ENCODE measurements around the gene MYL9. TPM values are rescaled to one million over a fixed set of nuclear protein-coding genes. Genes with fewer than 3 reads are reported as not detected.
"Not testable (repeated sequence)": the region's sequence is repeated elsewhere in the genome, so short reads cannot be mapped to it uniquely, and the experiment has no call there.

The MYL9 gene
- total RNA-seq, 3 donors from 2014 or later (not counting 1 experiment from before 2014, with no cell fraction given) = 2.7 to 13.5 (median 2.7) TPM

DNA sequence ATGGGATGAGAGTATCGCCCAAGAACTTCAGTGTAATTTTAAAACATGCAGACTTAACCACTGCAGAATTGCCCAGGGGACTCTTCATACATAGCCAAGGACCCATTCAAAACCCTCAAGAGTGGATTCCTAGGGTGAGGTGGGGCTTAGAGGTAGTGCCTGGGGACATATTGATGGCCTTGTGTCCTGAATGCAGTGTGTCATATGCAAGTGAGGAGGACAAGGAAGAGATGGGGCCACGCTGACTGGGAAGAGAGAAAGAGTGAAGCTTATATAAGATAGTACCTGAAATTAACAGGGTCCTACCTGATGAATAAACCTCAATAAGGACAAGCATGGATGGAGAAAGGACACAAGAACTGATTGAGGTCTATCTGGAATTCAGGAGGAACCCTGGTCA lies 13.9 kb downstream of the MYL9 start:
- Histone ChIP-seq H3K27me3 (ENCODE audit: control insufficient read depth, insufficient read depth, low read length) (no peaks in the 10 kb centered on the region), H3K4me3 (ENCODE audit: low read length) (no peak overlapping the region), H3K4me1 (ENCODE audit: control insufficient read depth, insufficient read depth, low read length) (peaks cover 6% of the 10 kb centered on the region), H3K27ac (ENCODE audit: low read length) (no peak overlapping the region), H3K9me3 (ENCODE audit: control insufficient read depth, insufficient read depth, low read length) (no peaks in the 10 kb centered on the region), H3K36me3 (ENCODE audit: control insufficient read depth, insufficient read depth, low read length) (no peaks in the 10 kb centered on the region)
- Mint-ChIP-seq H3K4me1 (peaks cover 0 to 9% of the 10 kb centered on the region in 2 donors), H3K9me3 (no peaks in the 10 kb centered on the region), H3K36me3 (no peaks in the 10 kb centered on the region), H3K27me3 (ENCODE audit: low read depth in 2 of 2) (no peaks in the 10 kb centered on the region), H3K27ac (no peak overlapping the region), H3K4me3 (no peak overlapping the region)
- 67% methylated on average over 1 of the region's 2 CpGs for WGBS (ENCODE audit: insufficient coverage)
- no peak for TF ChIP-seq CTCF (IDR thresholded peaks at IDR 0.05)
- no peak for ATAC-seq
- intact Hi-C loops (cut with micrococcal nuclease) = no loop called here
- DNase-seq = no peak

DNA sequence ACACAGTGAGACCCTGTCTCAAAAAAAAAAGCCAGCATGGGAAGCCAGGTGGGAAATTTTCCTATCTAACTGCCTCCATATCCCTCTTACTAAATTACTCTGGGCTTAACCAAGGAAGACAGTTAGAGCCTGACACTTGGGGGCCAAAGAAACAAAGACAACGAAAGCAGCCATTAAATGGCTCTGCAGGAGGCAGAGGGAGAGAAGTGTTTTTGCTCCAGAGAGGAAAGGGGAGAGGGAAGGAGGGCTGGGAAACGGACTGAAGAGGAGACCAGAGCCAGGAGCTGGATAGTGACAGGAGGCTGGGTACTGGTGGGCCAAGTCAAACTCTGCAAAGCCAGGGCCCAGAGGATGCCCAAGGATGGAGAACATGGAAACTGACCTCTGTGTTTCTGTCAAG lies 21.4 kb downstream of the MYL9 start:
- H3K4me3 Mint-ChIP-seq = no peak overlapping the region
- H3K9me3 Mint-ChIP-seq = peaks cover 3 to 8% of the 10 kb centered on the region in 2 donors
- no peaks in the 10 kb centered on the region for H3K36me3 Mint-ChIP-seq

DNA sequence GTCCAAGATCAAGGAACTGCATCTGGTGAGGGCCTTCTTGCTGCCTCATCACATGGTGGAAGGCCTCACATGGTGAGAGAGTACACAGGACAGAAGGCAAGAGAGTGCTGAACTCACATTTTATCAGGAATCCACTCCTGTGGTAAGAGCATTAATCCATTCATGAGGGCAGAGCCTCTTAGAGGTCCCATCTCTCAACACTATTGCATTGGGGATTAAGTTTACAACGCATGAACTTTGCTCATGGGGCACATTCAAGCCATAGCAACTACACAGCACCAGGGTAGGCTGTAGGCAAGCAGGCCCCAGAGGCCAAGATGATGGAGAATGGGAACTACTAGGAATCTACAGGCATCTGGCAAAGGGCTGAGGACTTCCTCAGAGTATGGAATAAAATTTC lies 22.1 kb downstream of the MYL9 start:
- H3K9me3 ChIP-seq (ENCODE audit: control insufficient read depth, insufficient read depth, low read length) = peaks cover 26% of the 10 kb centered on the region
- ATAC-seq (peak in 1 of 3 donors; percentile 5), DNase-seq (no peak)
- no peaks in the 10 kb centered on the region for H3K36me3 ChIP-seq (ENCODE audit: control insufficient read depth, insufficient read depth, low read length)
- no CpG with 5 or more reads among the region's 1 CpG for WGBS (ENCODE audit: insufficient coverage)
- Mint-ChIP-seq H3K9me3 (peaks cover 3 to 8% of the 10 kb centered on the region in 2 donors), H3K27me3 (ENCODE audit: low read depth in 2 of 2) (no peaks in the 10 kb centered on the region), H3K4me3 (no peak overlapping the region), H3K27ac (peak overlapping the region; percentile 86 to 90), H3K36me3 (no peaks in the 10 kb centered on the region), H3K4me1 (peaks cover 19 to 20% of the 10 kb centered on the region in 2 donors)
- no peaks in the 10 kb centered on the region for H3K27me3 ChIP-seq (ENCODE audit: control insufficient read depth, insufficient read depth, low read length)
- intact Hi-C loops (cut with micrococcal nuclease) = loop anchor here (10.0 kb wide), 1 partner anchor 371 kb away; no protein-coding TSS in a partner anchor
- H3K4me1 ChIP-seq (ENCODE audit: control insufficient read depth, insufficient read depth, low read length) = peaks cover 16% of the 10 kb centered on the region
- no peak for TF ChIP-seq CTCF (IDR thresholded peaks at IDR 0.05)
- H3K27ac ChIP-seq (ENCODE audit: low read length) = peak overlapping the region; percentile 82
- H3K4me3 ChIP-seq (ENCODE audit: low read length) = no peak overlapping the region

More for the DNA sequence above, 21.4 kb downstream of the MYL9 start:
- Mint-ChIP-seq H3K4me1 (peaks cover 19 to 20% of the 10 kb centered on the region in 2 donors), H3K27ac (peak overlapping the region; percentile 86 to 90), H3K27me3 (ENCODE audit: low read depth in 2 of 2) (no peaks in the 10 kb centered on the region)
- no peak overlapping the region for H3K4me3 ChIP-seq (ENCODE audit: low read length)
- DNase-seq = no peak
- H3K4me1 ChIP-seq (ENCODE audit: control insufficient read depth, insufficient read depth, low read length) = peaks cover 16% of the 10 kb centered on the region
- no peaks in the 10 kb centered on the region for H3K36me3 ChIP-seq (ENCODE audit: control insufficient read depth, insufficient read depth, low read length)
- peaks cover 26% of the 10 kb centered on the region for H3K9me3 ChIP-seq (ENCODE audit: control insufficient read depth, insufficient read depth, low read length)
- 93% methylated on average over 2 of the region's 2 CpGs for WGBS (ENCODE audit: insufficient coverage)
- no peak overlapping the region for H3K27ac ChIP-seq (ENCODE audit: low read length)
- TF ChIP-seq CTCF (IDR thresholded peaks at IDR 0.05) = no peak
- no peak for ATAC-seq
- intact Hi-C loops (cut with micrococcal nuclease) = loop anchor here (10.0 kb wide), 1 partner anchor 372 kb away; no protein-coding TSS in a partner anchor
- H3K27me3 ChIP-seq (ENCODE audit: control insufficient read depth, insufficient read depth, low read length) = no peaks in the 10 kb centered on the region

GRCh38 chr20:36564078-36564725 lies 22.9 kb downstream of the MYL9 start:
- peak overlapping the region; percentile 82 for H3K27ac ChIP-seq (ENCODE audit: low read length)
- peak overlapping the region; percentile 86 to 90 for H3K27ac Mint-ChIP-seq
- H3K36me3 ChIP-seq (ENCODE audit: control insufficient read depth, insufficient read depth, low read length); H3K36me3 Mint-ChIP-seq; H3K27me3 Mint-ChIP-seq (ENCODE audit: low read depth in 2 of 2); H3K9me3 Mint-ChIP-seq; H3K27me3 ChIP-seq (ENCODE audit: control insufficient read depth, insufficient read depth, low read length); H3K4me3 ChIP-seq (ENCODE audit: low read length): not testable (repeated sequence)
- intact Hi-C loops (cut with micrococcal nuclease) = loop anchor here (1.0 to 10.0 kb wide), 3 partner anchors 41 to 371 kb away; partner anchors contain the start of gene RAB5IF
- peak; percentile 40 to 72 (median 71) for ATAC-seq
- peaks cover 16% of the 10 kb centered on the region for H3K4me1 ChIP-seq (ENCODE audit: control insufficient read depth, insufficient read depth, low read length)
- peak; percentile 62 to 63 for DNase-seq
- WGBS (ENCODE audit: insufficient coverage) = 28% methylated on average over 10 of the region's 13 CpGs
- peak overlapping the region; percentile 25 for H3K4me3 Mint-ChIP-seq
- peaks cover 26% of the 10 kb centered on the region for H3K9me3 ChIP-seq (ENCODE audit: control insufficient read depth, insufficient read depth, low read length)
- peaks cover 19 to 20% of the 10 kb centered on the region in 2 donors for H3K4me1 Mint-ChIP-seq

DNA sequence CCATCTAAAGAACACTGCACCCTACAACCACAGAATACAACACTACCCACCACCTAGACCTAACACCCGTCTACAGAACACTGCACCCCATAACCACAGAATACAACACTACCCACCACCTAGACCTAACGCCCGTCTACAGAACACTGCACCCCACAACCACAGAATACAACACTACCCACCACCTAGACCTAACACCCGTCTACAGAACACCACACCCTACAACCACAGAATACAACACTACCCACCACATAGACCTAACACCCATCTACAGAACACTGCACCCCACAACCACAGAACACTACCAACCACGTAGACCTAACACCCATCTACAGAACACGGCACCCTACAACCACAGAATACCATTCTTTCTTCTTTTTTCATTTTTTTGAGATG lies 23.4 kb downstream of the MYL9 start:
- intact Hi-C loops (cut with micrococcal nuclease) = loop anchor here (1.0 to 10.0 kb wide), 3 partner anchors 41 to 370 kb away; partner anchors contain the start of gene RAB5IF
- H3K36me3 Mint-ChIP-seq; H3K4me3 ChIP-seq (ENCODE audit: low read length); H3K9me3 Mint-ChIP-seq; H3K27me3 ChIP-seq (ENCODE audit: control insufficient read depth, insufficient read depth, low read length); H3K27me3 Mint-ChIP-seq (ENCODE audit: low read depth in 2 of 2); H3K36me3 ChIP-seq (ENCODE audit: control insufficient read depth, insufficient read depth, low read length): not testable (repeated sequence)
- Mint-ChIP-seq H3K4me3 (peak overlapping the region; percentile 61), H3K4me1 (peaks cover 19 to 20% of the 10 kb centered on the region in 2 donors), H3K27ac (peak overlapping the region; percentile 86 to 90)
- ATAC-seq (peak; percentile 61 to 81 (median 77)), DNase-seq (peak; percentile 58 to 76)
- Histone ChIP-seq H3K4me1 (ENCODE audit: control insufficient read depth, insufficient read depth, low read length) (peaks cover 16% of the 10 kb centered on the region), H3K9me3 (ENCODE audit: control insufficient read depth, insufficient read depth, low read length) (peaks cover 26% of the 10 kb centered on the region), H3K27ac (ENCODE audit: low read length) (peak overlapping the region; percentile 71)
- 23% methylated on average over 6 of the region's 6 CpGs for WGBS (ENCODE audit: insufficient coverage)
